ENCODE results near the gene PBLD.

DNA sequence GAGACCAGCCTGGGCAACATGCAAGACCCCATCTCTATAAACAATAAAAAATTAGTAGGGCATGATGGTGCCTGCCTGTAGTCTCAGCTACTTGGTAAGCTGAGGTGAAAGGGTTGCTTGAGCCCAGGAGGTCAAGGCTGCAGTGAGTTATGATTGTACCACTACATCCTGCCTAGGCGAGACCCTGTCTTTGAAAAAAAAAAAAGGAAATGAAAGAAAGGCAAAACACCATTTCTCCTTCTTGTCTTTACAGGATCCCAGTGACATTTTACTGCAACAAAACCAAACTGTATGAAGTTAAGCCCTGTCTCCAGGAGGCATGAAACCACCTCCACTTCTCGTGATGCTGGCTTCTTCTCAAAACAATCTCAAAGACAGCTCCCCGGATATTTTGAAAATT is 29.9 kb upstream of the PBLD start:
- TF ChIP-seq, protein P1, sequence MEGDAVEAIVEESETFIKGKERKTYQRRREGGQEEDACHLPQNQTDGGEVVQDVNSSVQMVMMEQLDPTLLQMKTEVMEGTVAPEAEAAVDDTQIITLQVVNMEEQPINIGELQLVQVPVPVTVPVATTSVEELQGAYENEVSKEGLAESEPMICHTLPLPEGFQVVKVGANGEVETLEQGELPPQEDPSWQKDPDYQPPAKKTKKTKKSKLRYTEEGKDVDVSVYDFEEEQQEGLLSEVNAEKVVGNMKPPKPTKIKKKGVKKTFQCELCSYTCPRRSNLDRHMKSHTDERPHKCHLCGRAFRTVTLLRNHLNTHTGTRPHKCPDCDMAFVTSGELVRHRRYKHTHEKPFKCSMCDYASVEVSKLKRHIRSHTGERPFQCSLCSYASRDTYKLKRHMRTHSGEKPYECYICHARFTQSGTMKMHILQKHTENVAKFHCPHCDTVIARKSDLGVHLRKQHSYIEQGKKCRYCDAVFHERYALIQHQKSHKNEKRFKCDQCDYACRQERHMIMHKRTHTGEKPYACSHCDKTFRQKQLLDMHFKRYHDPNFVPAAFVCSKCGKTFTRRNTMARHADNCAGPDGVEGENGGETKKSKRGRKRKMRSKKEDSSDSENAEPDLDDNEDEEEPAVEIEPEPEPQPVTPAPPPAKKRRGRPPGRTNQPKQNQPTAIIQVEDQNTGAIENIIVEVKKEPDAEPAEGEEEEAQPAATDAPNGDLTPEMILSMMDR (optimal IDR thresholded peaks at IDR 0.05 in 1 of 3, IDR thresholded peaks at IDR 0.05 in 1 of 3, conservative IDR thresholded peaks at IDR 0.05 in 1 of 3; ENCODE audit: extremely low read depth in 1 of 3, insufficient read depth in 2 of 3, low read length in 3 of 3), result no peak
- TF ChIP-seq EZH2 (IDR thresholded peaks at IDR 0.05; ENCODE audit: low read length), result no peak

Data from keratinocyte (primary cell).